GM12874 (cell line): Measurements from ENCODE around the gene MARCHF11.

Experiments
- TF ChIP-seq, protein P1 (sequence below): IDR thresholded peaks from 2 replicates; pipeline ENCODE4 v1.5.1; 2011; ENCODE audit warnings: low read depth, mild to moderate bottlenecking, control low read depth, low read length, moderate library complexity; ENCODE audit not compliant: insufficient read depth

MARCHF11 gene

GRCh38 chr5:16143361-16144049 lies 36.1 kb downstream of the MARCHF11 start:
- TF ChIP-seq, protein P1, sequence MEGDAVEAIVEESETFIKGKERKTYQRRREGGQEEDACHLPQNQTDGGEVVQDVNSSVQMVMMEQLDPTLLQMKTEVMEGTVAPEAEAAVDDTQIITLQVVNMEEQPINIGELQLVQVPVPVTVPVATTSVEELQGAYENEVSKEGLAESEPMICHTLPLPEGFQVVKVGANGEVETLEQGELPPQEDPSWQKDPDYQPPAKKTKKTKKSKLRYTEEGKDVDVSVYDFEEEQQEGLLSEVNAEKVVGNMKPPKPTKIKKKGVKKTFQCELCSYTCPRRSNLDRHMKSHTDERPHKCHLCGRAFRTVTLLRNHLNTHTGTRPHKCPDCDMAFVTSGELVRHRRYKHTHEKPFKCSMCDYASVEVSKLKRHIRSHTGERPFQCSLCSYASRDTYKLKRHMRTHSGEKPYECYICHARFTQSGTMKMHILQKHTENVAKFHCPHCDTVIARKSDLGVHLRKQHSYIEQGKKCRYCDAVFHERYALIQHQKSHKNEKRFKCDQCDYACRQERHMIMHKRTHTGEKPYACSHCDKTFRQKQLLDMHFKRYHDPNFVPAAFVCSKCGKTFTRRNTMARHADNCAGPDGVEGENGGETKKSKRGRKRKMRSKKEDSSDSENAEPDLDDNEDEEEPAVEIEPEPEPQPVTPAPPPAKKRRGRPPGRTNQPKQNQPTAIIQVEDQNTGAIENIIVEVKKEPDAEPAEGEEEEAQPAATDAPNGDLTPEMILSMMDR, result no peak

DNA sequence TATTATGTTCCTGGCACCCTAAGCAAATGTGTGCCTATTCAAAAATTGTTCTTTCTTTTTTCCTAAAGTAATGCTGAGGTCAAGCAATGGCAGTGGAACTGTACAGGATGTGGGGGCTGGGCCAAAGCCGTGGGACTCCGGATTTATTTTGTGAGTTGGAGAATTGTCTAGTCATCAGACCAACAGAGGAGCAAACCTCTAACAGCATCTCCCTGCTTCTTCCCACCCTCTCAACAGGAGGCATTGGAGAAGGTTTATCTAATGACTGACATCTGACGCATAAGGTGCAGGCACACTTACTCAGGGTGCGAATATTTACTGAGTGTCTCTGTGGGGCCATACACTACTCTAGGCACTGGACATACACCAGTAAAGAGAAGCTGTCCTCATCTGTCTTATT lies 38.6 kb downstream of the MARCHF11 start:
- TF ChIP-seq, protein P1, result no peak

- TF ChIP-seq, protein P1, result no peak
Measured at GRCh38 chr5:16140417-16140816, 39.2 kb downstream of the MARCHF11 start.

- TF ChIP-seq, protein P1, result no peak
Measured at GRCh38 chr5:16137177-16137576, 42.4 kb downstream of the MARCHF11 start.

DNA sequence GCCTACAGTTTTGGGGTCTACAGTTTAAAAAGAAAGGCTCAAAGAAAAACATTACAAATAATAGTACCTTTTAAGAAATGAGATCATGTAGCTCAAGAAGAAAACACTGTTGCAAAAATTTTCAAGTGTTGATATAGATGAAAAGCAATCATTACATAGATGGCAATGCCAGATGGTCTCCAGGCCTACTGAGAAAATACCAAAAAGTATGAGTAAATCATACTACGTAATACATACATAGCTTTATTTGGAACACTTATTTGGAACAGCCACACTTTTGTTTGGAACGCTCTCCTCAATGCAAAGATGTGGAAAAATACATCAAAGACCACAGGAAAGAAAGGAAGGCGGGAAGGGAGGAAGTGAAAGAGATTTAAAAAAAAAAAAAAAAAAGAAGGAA lies 44.1 kb downstream of the MARCHF11 start:
- TF ChIP-seq, protein P1, result no peak

DNA sequence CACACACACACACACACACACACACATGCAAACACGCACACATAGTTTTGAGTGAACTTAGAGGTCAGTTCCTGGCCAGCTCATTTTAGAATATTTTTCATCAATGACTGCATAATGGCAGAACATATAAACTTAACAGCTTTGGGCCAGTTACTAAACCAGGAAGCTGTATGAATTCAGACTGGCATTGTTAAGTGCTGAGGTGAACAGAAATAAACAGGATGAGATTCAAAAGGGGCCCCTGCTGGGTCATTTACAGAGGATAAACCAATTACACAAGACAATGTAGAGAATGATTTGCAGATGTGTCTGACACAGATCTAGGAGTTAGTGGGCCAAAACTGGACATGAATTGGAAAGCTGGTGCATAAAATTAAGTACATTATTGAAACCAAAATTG lies 44.6 kb downstream of the MARCHF11 start:
- TF ChIP-seq, protein P1, result no peak

DNA sequence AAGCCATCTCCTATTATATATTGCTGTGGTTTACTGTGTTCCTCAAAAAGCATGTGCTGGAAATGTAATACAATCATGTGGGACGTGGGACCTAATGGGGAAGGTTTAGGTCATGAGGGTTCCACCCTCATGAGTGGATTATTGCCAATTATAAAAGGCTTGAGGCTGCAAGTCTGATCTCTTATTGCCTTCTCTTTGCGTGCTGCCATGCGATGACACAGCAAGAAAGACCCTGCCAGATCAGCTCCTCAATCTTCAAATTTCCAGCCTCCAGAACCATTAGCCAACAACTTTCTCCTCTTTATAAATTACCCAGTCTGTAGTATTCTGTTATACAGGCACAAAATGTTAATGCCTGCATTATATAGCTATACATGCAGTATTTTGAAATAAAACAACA lies 45.4 kb downstream of the MARCHF11 start:
- TF ChIP-seq, protein P1, result no peak
